Measurements from ENCODE around the gene DENND11.

DNA sequence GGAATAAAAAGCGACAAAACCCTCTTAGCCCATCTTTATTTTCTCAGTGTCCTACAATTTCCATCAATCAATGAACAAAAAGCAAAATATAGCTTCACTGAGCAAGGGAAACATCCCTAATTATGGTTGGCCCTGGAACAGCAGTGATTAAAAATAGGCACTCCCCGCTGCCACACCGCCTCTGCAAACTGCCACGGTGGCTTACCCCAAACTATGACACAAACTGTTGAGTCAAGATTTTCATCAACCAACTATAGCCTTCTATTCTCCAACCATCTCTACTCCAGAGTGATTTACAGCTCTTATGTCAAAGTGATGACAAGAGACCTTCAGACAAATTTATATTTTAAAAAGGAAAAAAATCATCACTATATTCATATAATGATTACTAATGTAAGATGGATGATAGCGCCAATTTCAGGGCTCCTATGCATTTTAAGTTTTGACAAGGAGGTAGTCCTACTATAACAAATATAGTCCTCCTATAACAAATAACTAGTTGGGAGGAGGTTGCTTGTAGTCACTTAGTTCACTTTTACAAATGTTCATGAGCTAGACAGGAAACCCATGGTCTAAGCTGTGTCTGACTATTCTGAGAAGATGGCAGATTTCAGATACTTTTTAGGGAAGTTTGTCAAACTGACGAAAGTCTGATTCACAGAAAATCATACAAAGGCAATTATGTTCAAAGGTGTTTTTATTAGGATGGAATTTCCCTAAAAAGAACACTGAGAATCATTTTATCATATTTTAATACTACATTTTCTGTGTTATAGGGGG, 26.3 kb downstream of the DENND11 start:
- no peak for TF ChIP-seq POLR2A (IDR thresholded peaks at IDR 0.05)
- TF ChIP-seq, protein P1, sequence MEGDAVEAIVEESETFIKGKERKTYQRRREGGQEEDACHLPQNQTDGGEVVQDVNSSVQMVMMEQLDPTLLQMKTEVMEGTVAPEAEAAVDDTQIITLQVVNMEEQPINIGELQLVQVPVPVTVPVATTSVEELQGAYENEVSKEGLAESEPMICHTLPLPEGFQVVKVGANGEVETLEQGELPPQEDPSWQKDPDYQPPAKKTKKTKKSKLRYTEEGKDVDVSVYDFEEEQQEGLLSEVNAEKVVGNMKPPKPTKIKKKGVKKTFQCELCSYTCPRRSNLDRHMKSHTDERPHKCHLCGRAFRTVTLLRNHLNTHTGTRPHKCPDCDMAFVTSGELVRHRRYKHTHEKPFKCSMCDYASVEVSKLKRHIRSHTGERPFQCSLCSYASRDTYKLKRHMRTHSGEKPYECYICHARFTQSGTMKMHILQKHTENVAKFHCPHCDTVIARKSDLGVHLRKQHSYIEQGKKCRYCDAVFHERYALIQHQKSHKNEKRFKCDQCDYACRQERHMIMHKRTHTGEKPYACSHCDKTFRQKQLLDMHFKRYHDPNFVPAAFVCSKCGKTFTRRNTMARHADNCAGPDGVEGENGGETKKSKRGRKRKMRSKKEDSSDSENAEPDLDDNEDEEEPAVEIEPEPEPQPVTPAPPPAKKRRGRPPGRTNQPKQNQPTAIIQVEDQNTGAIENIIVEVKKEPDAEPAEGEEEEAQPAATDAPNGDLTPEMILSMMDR (IDR thresholded peaks at IDR 0.05) = no peak
- TF ChIP-seq EP300 (IDR thresholded peaks at IDR 0.05) = no peak
